ENCODE measurements around the gene PSMD12. TPM values are rescaled to one million over a fixed set of nuclear protein-coding genes. Genes with fewer than 3 reads are reported as not detected.

PSMD12 gene
- total RNA-seq, 4 donors from 2014 or later = 23.6 to 52.4 (median 24.4) TPM

Small RNAs within 50 kb of the gene (small RNA-seq; reads per million reads assigned to genes)
- gene RF00019 = not detected

Other genes starting within 250 kb of the PSMD12 start
- gene HELZ, start 121.4 kb downstream of the PSMD12 start, total RNA-seq = 100 to 1,000 TPM in 2 of 4 donors, 10 to 100 TPM in 2; 63.5 to 123 (median 87.6) TPM
- 10 to 100 TPM; 22.6 to 53.4 (median 35.0) TPM for gene PITPNC1, start 10.7 kb upstream of the PSMD12 start, total RNA-seq

Data from omental fat pad (tissue), 4 donors.